Esophagus squamous epithelium (tissue), 5 donors: Measurements from ENCODE around the gene TK2. TPM values are rescaled to one million over a fixed set of nuclear protein-coding genes. Genes with fewer than 3 reads are reported as not detected.
A peak's percentile ranks its signal among the peaks of the same experiment; 100 is the strongest.
"Not testable (repeated sequence)": the region's sequence is repeated elsewhere in the genome, so short reads cannot be mapped to it uniquely, and the experiment has no call there.

ENCODE experiments used
- DNase-seq: peaks from one replicate; lab custom pipeline; 2025; lab: John Stamatoyannopoulos, UW
- H3K27ac ChIP-seq, 4 donors: fragments of 200-600 bp; sonication (generic); one replicate each; pipeline ENCODE4 v1.5.1; 2016 to 2019; ENCODE audit warnings: mild to moderate bottlenecking in 1 of 4
- H3K27me3 ChIP-seq, 4 donors: fragments of 200-600 bp; sonication (generic); 1 replicate in 3 of 4; 2 replicates in 1 of 4; pipeline versions ENCODE4 v1.5.1 to v1.6.0; 2017 to 2021; ENCODE audit warnings: antibody characterized with exemption in 1 of 4
- H3K36me3 ChIP-seq, 3 donors: fragments of 200-600 bp; sonication (generic); one replicate each; pipeline ENCODE4 v1.5.1; 2016 to 2019
- H3K4me1 ChIP-seq, 3 donors: fragments of 200-600 bp; sonication (generic); one replicate each; pipeline ENCODE4 v1.5.1; 2017 to 2019
- H3K4me3 ChIP-seq, 4 donors: fragments of 200-600 bp; sonication (generic); 1 replicate in 3 of 4; 2 replicates in 1 of 4; pipeline ENCODE4 v1.5.1; 2016 to 2019; ENCODE audit warnings: mild to moderate bottlenecking in 2 of 4, moderate library complexity in 1 of 4
- H3K9me3 ChIP-seq, 3 donors: fragments of 200-600 bp; sonication (generic); one replicate each; pipeline ENCODE4 v1.5.1; 2016 to 2019
- CTCF ChIP-seq, 6 experiments: fragments of 450-650 bp in 4 of 6; fragments of 200-600 bp in 2 of 6; sonication (generic) in 2 of 6; IDR thresholded peaks; one replicate each; pipeline ENCODE4 v1.5.1; 2016 to 2019; ENCODE audit warnings: antibody characterized with exemption in 6 of 6, mild to moderate bottlenecking in 4 of 6, moderate library complexity in 4 of 6
- POLR2A ChIP-seq, 4 donors: fragments of 450-650 bp; IDR thresholded peaks; one replicate each; pipeline ENCODE4 v1.6.1; 2017; ENCODE audit warnings: antibody characterized with exemption in 4 of 4, mild to moderate bottlenecking in 4 of 4, moderate library complexity in 3 of 4
- WGBS, 2 donors: methylation state at CpG; one replicate each; pipeline ENCODE4 v1.1.5; 2018; 5-methylcytosine and 5-hydroxymethylcytosine counted together
- intact Hi-C: fragments of 100-400 bp; cut with DNase I; formaldehyde crosslinking; loops from one replicate; pipeline ENCODE4 v1.15.0; 2022
- total RNA-seq, 4 donors: library from RNA; depleted of rRNA; stranded (reverse); fragments of >200 nt; gene quantifications; one replicate each; pipeline ENCODE4 v1.1.0, GENCODE V29; 2016
- donor health status: DM: yes; HTN: yes; CAD: no.

TK2 gene
- total RNA-seq, result 10 to 100 TPM in 3 of 4 donors, 1 to 10 TPM in 1; 5.6 to 22.5 (median 13.5) TPM

- TF ChIP-seq POLR2A (IDR thresholded peaks at IDR 0.05) (peak in 2 of 4 donors; percentile 54 to 55), CTCF (IDR thresholded peaks at IDR 0.05) (peak in 1 of 6 experiments; percentile 22)
- Histone ChIP-seq H3K4me3 (peak within 1 kb of the TSS; percentile 65 to 91 (median 79)), H3K27me3 (no peaks in the 10 kb centered on the region), H3K4me1 (peaks cover 27 to 71% (median 30%) of the 10 kb centered on the region in 3 donors), H3K36me3 (peaks cover 0 to 27% (median 0%) of the 10 kb centered on the region in 3 donors), H3K27ac (peak within 1 kb of the TSS; percentile 91 to 97 (median 92)), H3K9me3 (no peaks in the 10 kb centered on the region)
- 14 to 24% methylated on average over 6 of the region's 80 CpGs for WGBS, 2 donors
- intact Hi-C loops, result no loop called here
- no peak for DNase-seq
Measured at GRCh38 chr16:66549284-66550131, at the start of gene TK2. Gene TK2, minus strand, starts transcription at chr16:66550122. Its CDS starts 61 bp downstream, at chr16:66550061.

DNA sequence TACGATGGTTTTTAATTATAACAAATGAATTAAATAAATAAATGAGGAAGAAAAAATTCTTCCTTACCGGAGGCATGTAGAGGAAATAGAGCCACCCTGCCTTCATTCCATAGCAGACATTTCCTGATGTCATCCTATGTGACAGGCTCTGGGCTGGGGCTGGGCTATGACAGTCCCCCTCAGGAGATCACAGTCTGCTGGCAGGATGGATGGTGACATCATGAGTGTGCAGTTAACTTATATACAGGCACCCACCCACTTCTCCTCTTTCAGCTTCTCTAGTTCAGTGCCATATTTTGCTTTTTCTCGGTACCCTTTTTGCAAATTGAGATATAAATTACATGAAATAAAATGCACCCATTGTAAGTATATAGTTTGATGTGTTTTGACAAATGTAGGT is 48.2 kb upstream of the TK2 start:
- no peak for DNase-seq
- intact Hi-C loops, result no loop called here
- 57 to 82% methylated on average over 3 of the region's 3 CpGs for WGBS, 2 donors

DNA sequence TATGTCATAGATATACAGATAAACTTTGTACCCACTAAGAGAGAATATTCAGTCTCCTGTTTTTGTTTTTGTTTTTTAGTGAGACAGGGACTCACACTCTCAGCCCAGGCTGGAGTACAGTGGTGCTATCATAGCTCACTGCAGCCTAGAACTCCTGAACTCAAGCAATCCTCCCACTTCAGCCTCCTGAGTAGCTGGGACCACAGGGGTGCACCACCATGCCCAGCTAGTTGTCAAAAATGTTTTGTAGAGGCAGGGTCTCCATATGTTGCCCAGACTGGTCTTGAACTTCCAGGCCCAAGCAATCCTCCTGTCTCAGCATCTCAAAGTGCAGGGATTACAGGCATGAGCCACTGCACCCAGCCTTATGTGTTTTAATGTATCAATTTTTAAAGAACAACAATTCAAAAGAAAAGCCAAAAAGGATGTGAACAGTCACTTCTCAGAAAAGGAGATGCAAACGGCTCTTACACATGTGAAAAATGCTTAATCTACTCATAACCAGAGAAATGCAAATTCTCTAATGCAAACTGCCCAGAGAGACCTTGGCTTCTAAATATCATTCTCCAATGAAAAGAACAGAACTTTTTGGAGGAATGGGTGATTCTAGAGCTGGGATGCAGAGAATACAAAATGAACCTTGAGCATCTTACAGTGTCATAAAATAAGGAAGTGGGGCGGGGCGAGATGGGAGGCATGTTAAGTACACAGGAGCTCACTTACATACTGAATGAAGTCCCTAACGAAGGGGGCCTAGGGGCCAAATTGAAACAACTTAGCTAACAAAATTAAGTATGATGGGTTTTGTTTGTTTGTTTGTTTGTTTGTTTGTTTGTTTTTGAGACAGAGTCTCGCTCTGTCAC is 47.3 kb upstream of the TK2 start:
- no peak overlapping the region for H3K4me3 ChIP-seq
- H3K27ac ChIP-seq, result no peak overlapping the region
- no peaks in the 10 kb centered on the region for H3K4me1 ChIP-seq
- no peaks in the 10 kb centered on the region for H3K9me3 ChIP-seq
- H3K36me3 ChIP-seq, result no peaks in the 10 kb centered on the region
- no peak for TF ChIP-seq POLR2A (IDR thresholded peaks at IDR 0.05)
- no peak for TF ChIP-seq CTCF (IDR thresholded peaks at IDR 0.05)
- 77 to 81% methylated on average over 5 of the region's 5 CpGs for WGBS, 2 donors
- intact Hi-C loops, result no loop called here
- no peaks in the 10 kb centered on the region for H3K27me3 ChIP-seq
- DNase-seq, result no peak

More for the DNA sequence above, 48.2 kb upstream of the TK2 start:
- Histone ChIP-seq H3K9me3 (no peaks in the 10 kb centered on the region), H3K36me3 (no peaks in the 10 kb centered on the region), H3K27me3 (no peaks in the 10 kb centered on the region), H3K27ac (no peak overlapping the region), H3K4me1 (peaks cover 0 to 1% (median 0%) of the 10 kb centered on the region in 3 donors), H3K4me3 (no peak overlapping the region)
- TF ChIP-seq POLR2A (IDR thresholded peaks at IDR 0.05) (no peak), CTCF (IDR thresholded peaks at IDR 0.05) (no peak)

- intact Hi-C loops, H3K9me3 ChIP-seq, DNase-seq, H3K4me1 ChIP-seq, H3K27me3 ChIP-seq, H3K4me3 ChIP-seq, H3K36me3 ChIP-seq, H3K27ac ChIP-seq: not testable (repeated sequence)
- WGBS, 2 donors, result 92 to 96% methylated on average over 4 of the region's 4 CpGs
Measured at GRCh38 chr16:66596559-66596958, 46.6 kb upstream of the TK2 start.

DNA sequence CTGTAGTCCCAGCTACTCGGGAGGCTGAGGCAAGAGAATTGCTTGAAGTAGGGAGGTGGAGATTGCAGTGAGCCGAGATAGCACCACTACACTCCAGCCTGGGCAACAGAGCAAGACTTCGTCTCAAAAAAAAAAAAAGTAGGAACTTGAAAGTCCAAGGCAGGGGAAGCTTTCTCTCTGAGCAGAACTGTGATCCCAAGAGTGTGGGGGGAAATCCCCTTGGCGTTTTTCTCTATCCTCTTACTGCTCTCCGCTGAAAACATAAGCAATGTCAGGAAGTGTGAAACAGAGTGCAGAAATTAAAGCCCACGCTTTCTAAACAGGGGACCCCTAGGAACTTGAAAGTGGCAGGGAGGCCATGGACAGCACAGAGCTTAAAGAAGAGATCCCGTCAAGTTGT is 44.8 kb upstream of the TK2 start:
- TF ChIP-seq POLR2A (IDR thresholded peaks at IDR 0.05) (no peak), CTCF (IDR thresholded peaks at IDR 0.05) (no peak)
- intact Hi-C loops, result no loop called here
- H3K4me1 ChIP-seq, result peaks cover 0 to 6% (median 0%) of the 10 kb centered on the region in 3 donors
- no peak overlapping the region for H3K27ac ChIP-seq
- H3K27me3 ChIP-seq, result no peaks in the 10 kb centered on the region
- 65 to 67% methylated on average over 7 of the region's 7 CpGs for WGBS, 2 donors
- H3K9me3 ChIP-seq, result no peaks in the 10 kb centered on the region
- H3K36me3 ChIP-seq, result no peaks in the 10 kb centered on the region
- H3K4me3 ChIP-seq, result no peak overlapping the region
- DNase-seq, result no peak
